ENCODE data around the gene CDCP1.

DNA sequence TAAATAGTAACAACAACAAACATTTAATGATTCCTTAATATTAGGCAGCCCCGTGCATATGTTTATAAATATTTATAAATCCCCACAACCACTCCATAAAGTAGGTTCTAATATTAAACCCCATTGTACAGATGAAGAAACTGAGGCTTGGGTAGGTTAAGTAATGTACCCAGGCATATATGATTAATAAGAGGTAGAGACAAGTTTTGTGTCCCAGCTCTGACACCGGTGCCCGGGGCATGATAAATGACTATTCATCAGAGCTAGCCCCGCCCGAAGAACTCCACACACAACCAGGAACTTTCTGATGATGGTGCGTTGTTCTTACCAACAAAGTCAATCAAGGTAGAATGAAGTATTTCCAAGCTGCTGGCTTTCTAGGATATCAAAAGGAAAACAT is 19.4 kb downstream of the CDCP1 start:
- TF ChIP-seq, protein P1, sequence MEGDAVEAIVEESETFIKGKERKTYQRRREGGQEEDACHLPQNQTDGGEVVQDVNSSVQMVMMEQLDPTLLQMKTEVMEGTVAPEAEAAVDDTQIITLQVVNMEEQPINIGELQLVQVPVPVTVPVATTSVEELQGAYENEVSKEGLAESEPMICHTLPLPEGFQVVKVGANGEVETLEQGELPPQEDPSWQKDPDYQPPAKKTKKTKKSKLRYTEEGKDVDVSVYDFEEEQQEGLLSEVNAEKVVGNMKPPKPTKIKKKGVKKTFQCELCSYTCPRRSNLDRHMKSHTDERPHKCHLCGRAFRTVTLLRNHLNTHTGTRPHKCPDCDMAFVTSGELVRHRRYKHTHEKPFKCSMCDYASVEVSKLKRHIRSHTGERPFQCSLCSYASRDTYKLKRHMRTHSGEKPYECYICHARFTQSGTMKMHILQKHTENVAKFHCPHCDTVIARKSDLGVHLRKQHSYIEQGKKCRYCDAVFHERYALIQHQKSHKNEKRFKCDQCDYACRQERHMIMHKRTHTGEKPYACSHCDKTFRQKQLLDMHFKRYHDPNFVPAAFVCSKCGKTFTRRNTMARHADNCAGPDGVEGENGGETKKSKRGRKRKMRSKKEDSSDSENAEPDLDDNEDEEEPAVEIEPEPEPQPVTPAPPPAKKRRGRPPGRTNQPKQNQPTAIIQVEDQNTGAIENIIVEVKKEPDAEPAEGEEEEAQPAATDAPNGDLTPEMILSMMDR (IDR thresholded peaks at IDR 0.05), result no peak
- TF ChIP-seq POLR2AphosphoS5 (IDR thresholded peaks at IDR 0.05) (no peak), POLR2A (IDR thresholded peaks at IDR 0.05) (no peak)
